Keratinocyte (primary cell): ENCODE data around the gene MAPRE2. TPM values are rescaled to one million over a fixed set of nuclear protein-coding genes. Genes with fewer than 3 reads are reported as not detected.

Experiments
- DNase-seq: peaks from one replicate; pipeline ENCODE4 v3.0.0-alpha.2; 2011; ENCODE audit warnings: low read depth, missing footprints, low spot score
- FAIRE-seq: peaks from 2 replicates; lab custom pipeline; 2011; peaks lifted over from hg19 to GRCh38; lab: Jason Lieb, UNC
- H2AFZ ChIP-seq: 2 replicates; pipeline ENCODE4 v1.6.0; 2012; ENCODE audit warnings: low read length, control low read depth, inconsistent platforms; ENCODE audit not compliant: control insufficient read depth
- H3K27ac ChIP-seq: 2 replicates; pipeline ENCODE4 v1.5.1; 2011; ENCODE audit warnings: low read length; ENCODE audit not compliant: control insufficient read depth, insufficient read depth
- H3K27me3 ChIP-seq: 3 replicates; pipeline ENCODE4 v1.6.0; 2011; ENCODE audit warnings: low read length; ENCODE audit not compliant: control insufficient read depth, insufficient read depth; ENCODE audit errors: extremely low read depth
- H3K36me3 ChIP-seq, 2 experiments: 2 replicates in 1 of 2; 3 replicates in 1 of 2; pipeline ENCODE4 v1.5.1; 2011; ENCODE audit warnings: low read length in 2 of 2, mild to moderate bottlenecking in 1 of 2; ENCODE audit not compliant: control insufficient read depth in 2 of 2, insufficient read depth in 2 of 2; ENCODE audit errors: extremely low read depth in 1 of 2
- H3K4me1 ChIP-seq: 3 replicates; pipeline ENCODE4 v1.5.1; 2011; ENCODE audit warnings: low read length; ENCODE audit not compliant: control insufficient read depth, insufficient read depth; ENCODE audit errors: extremely low read depth
- H3K4me2 ChIP-seq: 3 replicates; pipeline ENCODE4 v1.6.0; 2011; ENCODE audit warnings: low read depth, low read length; ENCODE audit not compliant: control insufficient read depth, insufficient read depth; ENCODE audit errors: extremely low read depth
- H3K4me3 ChIP-seq, 3 experiments: fragments of 200-600 bp in 1 of 3; sonication (generic) in 1 of 3; 2 replicates in 2 of 3; 3 replicates in 1 of 3; pipeline ENCODE4 v1.5.1; 2011 to 2016; ENCODE audit warnings: low read length in 3 of 3, mild to moderate bottlenecking in 3 of 3, control low read depth in 2 of 3, inconsistent platforms in 1 of 3, low read depth in 1 of 3, mixed read lengths in 1 of 3, mixed run types in 1 of 3, moderate library complexity in 1 of 3; ENCODE audit not compliant: control insufficient read depth in 2 of 3, insufficient read depth in 2 of 3; ENCODE audit errors: extremely low read depth in 1 of 3
- H3K79me2 ChIP-seq: 2 replicates; pipeline ENCODE4 v1.6.0; 2012; ENCODE audit warnings: low read length; ENCODE audit not compliant: control insufficient read depth, insufficient read depth
- H3K9ac ChIP-seq: 3 replicates; pipeline ENCODE4 v1.6.0; 2011; ENCODE audit warnings: low read length; ENCODE audit not compliant: control insufficient read depth, insufficient read depth; ENCODE audit errors: extremely low read depth
- H3K9me1 ChIP-seq: 3 replicates; pipeline ENCODE4 v1.6.0; 2011; ENCODE audit warnings: low read length; ENCODE audit not compliant: control insufficient read depth, insufficient read depth; ENCODE audit errors: extremely low read depth
- H3K9me3 ChIP-seq: 2 replicates; pipeline ENCODE4 v1.5.1; 2012; ENCODE audit warnings: low read depth, low read length; ENCODE audit not compliant: control insufficient read depth
- H4K20me1 ChIP-seq: 3 replicates; pipeline ENCODE4 v1.6.0; 2011; ENCODE audit warnings: low read length; ENCODE audit not compliant: control insufficient read depth, insufficient read depth; ENCODE audit errors: extremely low read depth
- CTCF ChIP-seq, 3 experiments: IDR thresholded peaks in 1 of 3; conservative IDR thresholded peaks in 1 of 3; optimal IDR thresholded peaks in 1 of 3; 2 replicates in 2 of 3; 3 replicates in 1 of 3; pipeline versions ENCODE3 to v1.5.1; 2011; ENCODE audit warnings: low read length in 3 of 3, mild to moderate bottlenecking in 3 of 3, moderate library complexity in 2 of 3, control low read depth in 1 of 3, inconsistent platforms in 1 of 3; ENCODE audit not compliant: insufficient read depth in 2 of 3; ENCODE audit errors: extremely low read depth in 1 of 3
- EZH2 ChIP-seq: IDR thresholded peaks from one replicate; pipeline ENCODE4 v1.6.1; 2012; ENCODE audit warnings: inconsistent platforms, mild to moderate bottlenecking, low read length, moderate library complexity
- dilution Hi-C: fragments of 300-500 bp; cut with MboI; formaldehyde crosslinking; loops from one replicate; pipeline ENCODE4 v1.7.0; 2020; ENCODE audit warnings: low sequenced_read_pairs; ENCODE audit not compliant: extremely low pct_ligation_motif_present
- polyA plus RNA-seq, 5 experiments: library from polyadenylated mRNA; depleted of rRNA in 3 of 5; stranded (reverse) in 3 of 5; stranded (forward) in 1 of 5; unstranded in 1 of 5; fragments of >200 nt; gene quantifications; 1 replicate in 1 of 5; 2 replicates in 3 of 5; 3 replicates in 1 of 5; pipeline versions ENCODE4 v1.2.1 to v1.2.3, GENCODE V29; 2011 to 2012; ENCODE audit warnings: missing spikeins in 2 of 5, low read depth in 1 of 5, low replicate concordance in 1 of 5

MAPRE2 gene
- polyA plus RNA-seq, 1 donor (not counting 4 experiments of a cell fraction or from before 2014, with no cell fraction given), result 14.2 TPM

GRCh38 chr18:35130236-35130635, 89.0 kb downstream of the MAPRE2 start:
- Histone ChIP-seq H3K27ac (no peak overlapping the region), H3K4me2 (no peak overlapping the region), H3K79me2 (no peaks in the 10 kb centered on the region), H3K9ac (no peak overlapping the region), H4K20me1 (no peaks in the 10 kb centered on the region), H3K4me3 (no peak overlapping the region), H3K36me3 (peaks cover 0 to 1% of the 10 kb centered on the region in 2 experiments), H2AFZ (no peak overlapping the region), H3K9me3 (no peaks in the 10 kb centered on the region), H3K4me1 (no peaks in the 10 kb centered on the region), H3K9me1 (no peaks in the 10 kb centered on the region), H3K27me3 (no peaks in the 10 kb centered on the region)
- TF ChIP-seq CTCF (optimal IDR thresholded peaks at IDR 0.05 in 1 of 3, IDR thresholded peaks at IDR 0.05 in 1 of 3, conservative IDR thresholded peaks at IDR 0.05 in 1 of 3; ENCODE audit: extremely low read depth in 1 of 3, insufficient read depth in 2 of 3, low read length in 3 of 3) (no peak), EZH2 (no peak)
- dilution Hi-C loops, result no loop called here
- DNase-seq (no peak), FAIRE-seq (no peak)

- no peaks in the 10 kb centered on the region for H3K9me1 ChIP-seq
- H3K9ac ChIP-seq, result no peak overlapping the region
- peaks cover 0 to 1% of the 10 kb centered on the region in 2 experiments for H3K36me3 ChIP-seq
- FAIRE-seq (no peak), DNase-seq (no peak)
- no peak for TF ChIP-seq EZH2
- no peak for TF ChIP-seq CTCF (optimal IDR thresholded peaks at IDR 0.05 in 1 of 3, IDR thresholded peaks at IDR 0.05 in 1 of 3, conservative IDR thresholded peaks at IDR 0.05 in 1 of 3; ENCODE audit: extremely low read depth in 1 of 3, insufficient read depth in 2 of 3, low read length in 3 of 3)
- no peak overlapping the region for H3K27ac ChIP-seq
- no peaks in the 10 kb centered on the region for H3K4me1 ChIP-seq
- no peaks in the 10 kb centered on the region for H4K20me1 ChIP-seq
- no peaks in the 10 kb centered on the region for H3K9me3 ChIP-seq
- H3K4me2 ChIP-seq, result no peak overlapping the region
- H3K79me2 ChIP-seq, result no peaks in the 10 kb centered on the region
- no peak overlapping the region for H2AFZ ChIP-seq
- dilution Hi-C loops, result no loop called here
- H3K27me3 ChIP-seq, result no peaks in the 10 kb centered on the region
- no peak overlapping the region for H3K4me3 ChIP-seq
These were observed 90.3 kb downstream of the MAPRE2 start for GRCh38 chr18:35131387-35132020.
